CD4-positive, alpha-beta T cell treated with Interleukin-17A for 4 hours (primary cell): ENCODE data around the gene SIAH2.

Source experiments
- DNase-seq: peaks from one replicate; pipeline ENCODE4 v3.0.0-alpha.2; 2020; ENCODE audit warnings: mixed read lengths

The SIAH2 gene

DNA sequence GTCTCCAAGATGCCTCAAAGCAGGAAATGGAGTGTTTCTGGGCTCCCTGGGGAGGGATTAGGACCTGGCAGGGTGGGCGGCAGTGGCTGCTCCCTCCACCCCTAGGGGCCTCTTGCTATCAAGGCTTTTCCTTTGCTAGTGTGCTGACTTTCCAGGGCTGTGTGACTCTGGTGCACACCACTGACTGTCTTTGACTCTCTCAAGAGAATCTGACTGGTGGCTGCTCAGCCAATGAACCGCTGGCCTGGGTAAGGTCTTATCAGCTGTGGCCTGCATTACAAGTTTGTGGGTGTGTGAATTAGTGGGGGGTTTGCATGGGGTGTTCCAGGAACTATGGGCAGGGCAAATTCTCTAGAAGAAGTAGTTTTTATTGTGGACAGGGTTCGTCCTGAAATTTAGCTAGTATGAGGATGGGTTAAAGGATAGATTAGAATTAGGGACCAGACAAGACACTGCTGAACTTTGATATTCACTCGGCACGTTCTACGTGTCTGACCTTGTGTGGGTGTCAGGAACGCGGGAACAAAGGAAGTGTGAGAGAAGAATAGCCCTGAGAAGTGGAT lies 29.5 kb downstream of the SIAH2 start:
- no peak for DNase-seq

DNA sequence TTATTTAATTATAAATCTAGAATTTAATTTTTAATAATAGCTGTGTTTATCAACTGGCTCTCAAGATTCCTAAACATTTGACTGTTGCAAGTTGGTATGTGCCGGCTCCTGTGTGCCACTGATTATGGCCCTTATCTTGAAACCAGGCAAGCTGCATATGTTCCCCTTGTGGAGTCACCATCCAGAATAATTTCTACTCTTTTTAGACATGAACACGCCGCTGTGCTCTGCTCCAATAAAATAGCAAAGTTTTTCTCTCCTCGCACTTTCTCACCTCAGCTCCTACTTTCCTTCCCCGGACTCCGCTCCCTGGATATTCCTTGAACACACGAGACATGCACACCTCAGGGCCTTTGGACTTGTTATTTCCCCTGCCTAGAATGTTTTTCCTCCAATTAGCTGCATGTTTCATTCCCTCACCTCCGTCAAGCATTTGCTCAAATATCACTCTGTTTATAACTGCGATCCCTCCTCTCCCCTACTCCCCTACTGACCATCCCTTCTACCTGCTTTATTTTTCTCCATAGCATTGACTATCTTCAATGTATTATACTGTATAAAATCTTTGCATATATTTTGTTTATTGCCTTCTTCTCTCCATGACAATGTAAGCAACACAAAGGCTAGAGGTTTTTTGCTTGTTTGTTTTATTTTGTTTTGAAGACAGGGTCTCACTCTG lies 33.1 kb downstream of the SIAH2 start:
- DNase-seq, result no peak

DNA sequence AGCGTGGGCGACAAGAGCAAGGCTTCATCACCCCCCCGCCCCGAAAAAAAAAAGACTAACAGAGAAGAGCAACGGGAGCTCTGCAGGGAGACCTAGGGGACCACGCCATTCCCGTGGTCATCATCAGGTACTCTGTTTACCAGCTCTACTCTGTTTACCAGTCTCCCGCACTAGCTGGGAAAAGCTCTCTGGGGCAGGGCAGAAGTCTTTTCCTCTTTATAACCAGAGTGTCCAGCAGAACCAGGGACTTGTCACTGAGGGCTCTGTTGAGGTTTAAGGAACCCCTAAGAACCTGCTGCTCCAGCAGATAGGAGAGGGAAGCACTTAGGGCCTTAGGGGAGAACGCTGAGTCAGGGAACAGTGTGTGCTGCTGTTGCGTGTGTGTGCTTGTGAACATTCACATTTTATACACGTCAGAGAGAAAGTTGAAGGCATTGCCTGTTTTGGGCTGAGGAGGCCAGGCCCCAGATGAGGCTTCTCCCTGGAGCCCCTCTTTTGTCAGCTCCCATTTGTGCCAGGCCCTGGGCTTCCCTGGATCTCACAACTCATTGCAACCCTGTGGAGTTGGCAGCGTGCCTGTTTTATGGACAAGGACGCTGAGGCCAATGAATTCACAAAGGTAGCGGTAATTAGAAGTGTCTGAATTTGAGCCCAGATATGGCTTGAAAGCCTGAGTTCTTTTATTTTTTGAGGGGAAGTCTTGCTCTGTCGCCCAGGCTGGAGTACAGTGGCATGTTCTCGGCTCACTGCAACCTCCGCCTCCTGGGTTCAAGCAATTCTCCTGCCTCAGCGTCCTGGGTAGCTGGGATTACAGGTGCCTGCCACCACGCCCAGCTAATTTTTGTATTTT lies 35.1 kb downstream of the SIAH2 start:
- no peak for DNase-seq

DNA sequence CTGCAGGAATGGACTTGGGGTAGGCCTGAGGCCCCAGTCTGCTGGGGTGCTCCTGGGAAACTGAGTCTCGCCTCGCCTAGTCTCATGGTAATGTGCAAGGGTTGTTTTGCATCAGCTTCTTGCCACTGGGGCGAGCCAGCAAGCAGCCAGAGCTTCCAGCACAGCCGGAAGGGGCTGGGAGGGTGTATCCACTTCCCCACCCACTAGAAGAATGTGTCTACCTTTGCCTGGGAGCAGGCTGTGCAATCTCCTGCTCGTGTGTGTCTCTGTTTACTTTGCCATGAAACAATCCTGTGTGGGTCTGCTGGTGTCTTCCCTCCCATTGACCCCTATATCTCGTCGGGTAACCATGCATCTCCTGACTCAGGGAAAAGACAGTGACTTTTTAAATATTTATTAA lies 37.4 kb downstream of the SIAH2 start:
- DNase-seq, result no peak

DNA sequence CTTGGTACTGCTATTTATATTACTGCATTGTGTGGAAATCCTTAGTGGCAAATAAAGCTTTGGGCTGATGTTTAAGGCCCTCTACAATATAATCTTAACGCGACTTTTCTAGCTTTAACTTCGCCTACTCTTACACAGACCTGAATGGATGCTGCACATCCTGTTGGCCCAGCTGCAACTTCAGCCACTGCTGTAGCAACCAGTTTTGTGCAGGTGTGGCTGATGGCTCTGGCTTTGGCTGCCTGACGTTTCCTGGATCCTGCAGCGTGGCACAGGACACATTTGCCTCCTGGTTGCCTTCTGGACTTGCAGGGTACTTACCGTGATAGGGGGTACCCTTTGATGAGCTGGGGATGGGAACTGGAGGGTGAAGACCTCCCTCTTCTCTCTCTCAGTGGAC lies 39.0 kb downstream of the SIAH2 start:
- DNase-seq, result no peak

DNA sequence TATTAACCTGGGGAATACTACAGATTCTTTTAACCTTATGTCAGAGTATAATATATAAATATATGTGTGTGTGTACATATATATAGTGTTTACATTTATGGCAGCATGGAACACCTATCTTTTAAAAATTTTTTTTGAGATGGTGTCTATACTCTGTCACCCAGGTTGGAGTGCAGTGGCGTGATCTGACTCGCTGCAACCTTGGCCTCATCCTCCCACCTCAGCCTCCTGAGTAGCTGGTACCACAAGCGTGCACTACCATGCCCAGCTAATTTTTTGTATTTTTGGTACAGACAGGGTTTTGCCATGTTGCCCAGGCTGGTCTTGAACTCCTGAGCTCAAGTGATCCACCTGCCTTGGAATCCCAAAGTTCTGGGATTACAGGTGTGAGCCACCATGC lies 40.7 kb downstream of the SIAH2 start:
- DNase-seq, result no peak

DNA sequence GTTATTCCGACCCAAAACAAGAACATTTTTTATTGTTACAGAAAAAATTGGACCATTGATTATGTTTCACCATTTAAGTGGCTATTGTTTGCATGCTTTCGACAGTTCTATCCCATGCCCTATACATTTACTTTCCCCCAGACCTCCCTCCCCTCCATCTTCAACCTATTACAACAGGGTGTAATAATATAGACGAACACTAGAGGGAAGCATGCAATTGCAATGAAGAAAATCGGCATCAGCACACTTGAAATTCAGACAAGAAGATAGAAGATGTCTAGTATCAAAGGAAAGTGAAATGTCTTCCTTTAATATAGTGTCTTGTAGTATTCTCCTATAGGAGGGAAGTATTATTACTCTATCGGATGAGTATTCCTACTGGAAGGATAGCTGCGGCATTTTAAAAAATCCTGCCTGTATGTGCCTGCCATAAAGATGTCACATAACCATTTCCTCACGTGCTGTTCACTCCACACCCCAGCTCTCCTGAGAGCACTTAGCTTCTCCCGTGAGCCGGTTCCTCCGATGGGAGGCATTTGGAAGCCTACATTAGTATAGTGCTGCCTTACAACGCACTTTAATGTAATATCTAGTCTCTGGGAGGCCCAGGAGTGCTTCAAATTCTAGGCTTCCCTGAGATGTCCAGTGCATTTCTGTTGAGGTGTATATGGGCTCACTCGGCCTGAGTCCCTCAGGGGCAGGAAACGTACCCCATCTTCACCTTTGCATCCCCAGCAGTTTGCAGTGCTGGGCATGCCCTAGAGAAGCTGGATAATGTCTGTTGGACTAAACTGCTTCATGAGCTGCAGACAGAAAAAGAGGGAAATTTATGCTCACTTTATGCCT lies 41.5 kb downstream of the SIAH2 start:
- DNase-seq, result no peak

DNA sequence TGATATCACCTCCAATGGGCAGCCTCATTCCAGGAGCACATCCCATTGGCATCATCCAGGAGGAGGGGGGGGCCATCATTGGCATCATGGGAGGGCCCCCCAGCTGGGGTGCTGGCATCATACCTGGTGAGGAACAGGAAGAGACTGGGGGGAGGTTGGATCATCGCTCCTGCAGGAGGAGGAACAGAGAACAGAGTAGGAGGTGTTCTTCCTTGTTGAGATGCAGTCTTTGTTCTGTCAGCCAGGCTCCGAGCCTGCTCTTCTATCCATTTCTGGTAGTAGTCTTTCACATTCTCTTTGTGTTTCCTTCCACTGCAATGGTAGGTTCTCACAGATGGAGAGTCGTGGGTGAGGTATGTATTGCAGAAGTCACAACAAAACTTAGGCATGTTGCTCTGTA lies 42.5 kb downstream of the SIAH2 start:
- no peak for DNase-seq

DNA sequence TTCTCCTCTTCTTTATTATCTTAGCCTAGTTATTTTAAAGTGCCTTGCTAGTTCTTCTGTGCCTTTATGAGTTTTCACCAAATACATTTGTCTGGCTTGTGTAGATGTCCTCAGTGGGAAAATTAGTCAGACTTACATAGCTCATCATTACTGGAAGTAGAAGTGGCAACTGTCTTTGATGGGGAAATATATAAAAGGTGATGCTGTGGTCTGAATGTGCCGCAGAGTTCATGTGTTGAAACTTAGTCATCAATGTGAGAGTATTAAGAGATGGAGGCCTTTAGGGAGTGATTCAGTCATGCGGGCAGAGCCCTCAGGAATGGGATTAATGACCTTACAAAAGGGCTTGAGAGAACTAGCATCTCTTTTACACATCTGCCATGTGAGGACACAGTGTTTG lies 52.9 kb downstream of the SIAH2 start:
- DNase-seq, result no peak

DNA sequence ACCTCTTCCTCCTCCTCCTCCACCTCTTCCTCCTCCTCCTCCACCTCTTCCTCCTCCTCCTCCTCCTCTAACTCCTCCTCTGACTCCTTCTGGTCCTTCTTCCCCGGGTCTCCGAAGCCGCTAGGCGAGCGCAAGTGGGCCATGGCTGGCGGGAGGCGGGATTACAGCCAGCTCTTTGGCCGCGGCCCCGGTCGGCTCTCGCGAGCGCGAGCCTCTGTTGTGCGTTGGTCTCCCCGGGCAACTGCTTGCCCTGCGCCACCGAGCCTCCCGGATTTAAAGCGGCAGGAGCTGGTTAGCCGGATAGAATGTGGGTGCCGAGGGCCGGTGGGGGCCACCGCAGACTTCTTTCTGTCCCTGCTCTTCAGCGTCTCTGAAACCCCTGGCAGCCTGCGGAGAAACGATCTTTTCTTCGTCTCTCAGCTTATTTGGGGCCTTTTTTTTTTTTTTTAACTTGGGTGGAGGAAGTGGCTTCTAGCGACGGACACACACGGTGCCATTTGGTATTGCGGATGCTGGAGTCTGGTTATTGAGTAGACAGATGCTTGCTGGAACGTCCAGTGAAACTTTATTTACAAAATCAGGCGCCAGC lies 59.1 kb downstream of the SIAH2 start, which contains the start of gene ERICH6:
TSS of gene ERICH6 (minus strand) at position 165 of the 589 bp plus-strand sequence. CDS start at position 143, 22 bp downstream.
- DNase-seq, result peak; percentile 74

DNA sequence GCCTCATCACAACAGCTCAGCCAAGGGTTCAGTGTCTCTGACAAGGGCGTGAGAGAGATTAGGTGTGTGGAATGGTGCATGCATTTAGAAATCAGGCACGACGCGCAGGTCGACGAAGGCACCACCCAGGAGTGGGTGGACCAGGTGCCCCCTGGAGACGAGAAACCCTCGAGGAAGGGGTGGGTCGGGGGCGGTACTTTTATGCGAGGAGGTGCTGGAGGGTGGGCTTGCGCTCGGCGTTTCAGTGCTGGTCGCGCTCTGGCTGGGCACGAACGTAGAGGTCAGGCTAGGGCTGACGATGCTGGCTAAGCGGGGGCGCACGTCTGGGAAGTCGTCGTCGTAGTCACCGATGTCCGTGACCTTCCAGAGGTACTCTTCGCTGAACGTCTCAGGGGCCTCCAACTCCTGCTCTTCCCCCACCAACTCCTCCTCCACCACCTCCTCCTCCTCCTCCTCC lies 59.6 kb downstream of the SIAH2 start:
- DNase-seq, result peak; percentile 73

DNA sequence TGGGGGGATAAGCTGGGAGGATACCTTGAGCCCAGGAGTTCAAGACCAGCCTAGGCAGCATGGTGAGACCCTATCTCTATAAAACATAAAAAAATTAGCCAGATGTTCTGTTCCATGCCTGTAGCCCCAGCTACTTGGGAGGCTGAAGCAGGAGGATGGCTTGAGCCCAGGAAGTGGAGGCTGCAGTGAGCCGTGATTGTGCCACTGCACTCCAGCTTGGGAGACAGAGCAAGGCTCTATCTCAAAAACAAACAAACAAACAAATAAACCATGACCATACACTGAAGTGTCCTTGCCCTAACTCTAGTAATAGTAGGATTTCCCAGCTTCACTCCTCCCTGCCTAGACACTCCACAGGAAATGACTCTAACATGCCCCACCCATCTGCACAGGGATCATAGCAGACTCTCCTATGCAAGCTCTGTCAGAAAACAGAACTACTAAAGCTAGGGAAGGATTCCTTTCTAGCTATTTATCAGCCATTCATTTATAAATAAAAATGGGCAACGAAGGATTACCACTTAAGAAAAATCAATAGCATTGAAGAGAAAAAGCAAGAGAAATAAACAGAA lies 63.8 kb downstream of the SIAH2 start:
- DNase-seq, result no peak

DNA sequence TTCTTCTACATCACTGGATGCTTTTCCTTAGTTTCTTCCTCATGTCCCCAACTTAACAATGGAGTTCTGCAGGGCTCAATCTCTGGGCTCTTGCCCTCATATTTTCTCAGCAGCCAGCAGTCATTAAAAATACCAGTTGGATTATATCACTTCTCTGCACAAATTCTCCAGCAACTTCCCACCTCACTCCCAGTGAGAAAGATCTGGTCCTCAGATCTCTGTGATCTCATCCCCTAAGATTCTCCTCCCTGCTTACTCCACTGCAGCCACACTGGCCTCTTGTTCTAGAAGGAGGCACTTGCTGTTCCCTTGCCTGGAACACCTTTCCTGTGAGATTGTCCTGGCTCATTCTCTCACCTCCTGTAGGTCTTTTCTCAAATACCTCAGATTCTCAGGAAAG lies 65.3 kb downstream of the SIAH2 start:
- DNase-seq, result no peak

DNA sequence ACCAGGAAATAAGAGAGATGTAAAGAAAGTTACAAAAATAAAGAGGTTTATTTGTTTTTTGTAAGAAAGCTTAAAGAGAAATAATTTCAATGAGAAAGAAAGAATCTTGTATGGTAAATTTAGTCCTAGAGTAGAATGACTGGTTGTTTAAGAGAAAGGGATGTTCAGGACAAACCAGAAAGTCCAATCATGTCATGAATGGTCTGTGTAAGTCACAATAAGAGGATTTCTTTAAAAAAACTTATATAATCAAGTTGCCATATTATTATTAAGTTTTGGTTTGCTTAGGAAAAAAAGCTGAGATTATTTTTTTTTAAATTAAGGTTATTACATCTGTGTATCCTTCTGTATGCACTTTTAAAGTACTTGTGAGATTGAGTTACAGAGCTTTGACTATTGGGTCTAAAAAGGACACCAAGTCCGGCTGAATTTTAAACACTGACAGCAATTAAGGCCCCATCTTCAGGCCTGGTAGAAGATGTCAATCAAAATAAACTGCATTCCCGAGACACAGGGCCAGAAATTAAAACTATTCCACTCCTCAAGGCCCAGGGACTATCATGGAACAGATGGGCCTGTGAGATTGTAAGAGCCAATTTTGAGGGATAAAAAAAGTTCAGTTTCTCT lies 71.4 kb downstream of the SIAH2 start:
- no peak for DNase-seq
